ENCODE measurements around the gene ZSCAN22.

The ZSCAN22 gene

DNA sequence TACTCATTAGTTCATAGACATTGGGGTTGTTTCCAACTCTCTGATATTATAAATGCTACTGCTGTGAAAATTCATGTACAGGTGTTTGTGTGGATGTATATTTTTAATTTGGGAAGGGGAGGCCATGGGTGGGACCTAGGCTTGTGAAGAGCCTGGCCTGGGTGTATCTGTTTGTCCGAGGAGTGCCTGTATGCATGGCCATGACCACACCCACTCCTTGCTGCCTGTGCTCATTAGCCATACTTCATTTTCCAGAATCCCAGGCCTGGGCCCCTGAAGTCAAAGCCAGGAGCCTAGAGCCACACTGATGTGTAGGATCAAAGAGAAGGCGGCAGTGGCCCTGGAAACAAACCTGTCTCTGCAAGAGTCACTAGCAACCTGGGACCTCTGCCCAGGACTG lies 11.2 kb upstream of the ZSCAN22 start:
- DNase-seq (ENCODE audit: low spot score): no peak
- in situ Hi-C loops (cut with MboI; ENCODE audit: low sequenced_read_pairs, unreplicated experiment): no loop called here
- TF ChIP-seq, protein P1, sequence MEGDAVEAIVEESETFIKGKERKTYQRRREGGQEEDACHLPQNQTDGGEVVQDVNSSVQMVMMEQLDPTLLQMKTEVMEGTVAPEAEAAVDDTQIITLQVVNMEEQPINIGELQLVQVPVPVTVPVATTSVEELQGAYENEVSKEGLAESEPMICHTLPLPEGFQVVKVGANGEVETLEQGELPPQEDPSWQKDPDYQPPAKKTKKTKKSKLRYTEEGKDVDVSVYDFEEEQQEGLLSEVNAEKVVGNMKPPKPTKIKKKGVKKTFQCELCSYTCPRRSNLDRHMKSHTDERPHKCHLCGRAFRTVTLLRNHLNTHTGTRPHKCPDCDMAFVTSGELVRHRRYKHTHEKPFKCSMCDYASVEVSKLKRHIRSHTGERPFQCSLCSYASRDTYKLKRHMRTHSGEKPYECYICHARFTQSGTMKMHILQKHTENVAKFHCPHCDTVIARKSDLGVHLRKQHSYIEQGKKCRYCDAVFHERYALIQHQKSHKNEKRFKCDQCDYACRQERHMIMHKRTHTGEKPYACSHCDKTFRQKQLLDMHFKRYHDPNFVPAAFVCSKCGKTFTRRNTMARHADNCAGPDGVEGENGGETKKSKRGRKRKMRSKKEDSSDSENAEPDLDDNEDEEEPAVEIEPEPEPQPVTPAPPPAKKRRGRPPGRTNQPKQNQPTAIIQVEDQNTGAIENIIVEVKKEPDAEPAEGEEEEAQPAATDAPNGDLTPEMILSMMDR (IDR thresholded peaks at IDR 0.05; ENCODE audit: borderline replicate concordance, control extremely low read depth, extremely low read depth, insufficient read depth, missing control alignments): no peak

- no peak for DNase-seq (ENCODE audit: low spot score)
- TF ChIP-seq, protein P1 (IDR thresholded peaks at IDR 0.05; ENCODE audit: borderline replicate concordance, control extremely low read depth, extremely low read depth, insufficient read depth, missing control alignments): no peak
- in situ Hi-C loops (cut with MboI; ENCODE audit: low sequenced_read_pairs, unreplicated experiment): no loop called here
These were observed 9.2 kb upstream of the ZSCAN22 start for GRCh38 chr19:58317476-58318072.

GRCh38 chr19:58318297-58318696 lies 8.5 kb upstream of the ZSCAN22 start:
- TF ChIP-seq, protein P1 (IDR thresholded peaks at IDR 0.05; ENCODE audit: borderline replicate concordance, control extremely low read depth, extremely low read depth, insufficient read depth, missing control alignments): no peak
- in situ Hi-C loops (cut with MboI; ENCODE audit: low sequenced_read_pairs, unreplicated experiment): no loop called here
- no peak for DNase-seq (ENCODE audit: low spot score)

DNA sequence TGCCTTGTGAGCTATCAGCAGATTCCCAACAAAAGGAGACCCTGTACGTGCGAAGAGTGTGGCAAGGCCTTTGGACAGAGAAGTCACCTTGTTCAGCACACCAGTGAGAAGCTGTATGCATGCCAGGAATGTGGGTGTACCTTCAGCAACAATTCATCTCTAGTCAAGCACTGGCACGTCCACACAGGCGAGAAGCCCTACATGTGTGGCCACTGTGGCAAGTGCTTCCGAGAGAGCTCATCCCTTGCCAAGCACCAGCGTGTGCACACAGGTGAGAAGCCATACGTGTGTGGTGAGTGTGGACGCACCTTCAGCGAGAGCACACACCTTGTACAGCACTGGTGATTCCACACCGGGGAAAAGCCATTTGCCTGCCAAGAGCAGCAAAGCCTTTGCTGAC lies 7.6 kb upstream of the ZSCAN22 start:
- DNase-seq (ENCODE audit: low spot score): no peak
- in situ Hi-C loops (cut with MboI; ENCODE audit: low sequenced_read_pairs, unreplicated experiment): no loop called here
- TF ChIP-seq, protein P1 (IDR thresholded peaks at IDR 0.05; ENCODE audit: borderline replicate concordance, control extremely low read depth, extremely low read depth, insufficient read depth, missing control alignments): no peak

- in situ Hi-C loops (cut with MboI; ENCODE audit: low sequenced_read_pairs, unreplicated experiment): no loop called here
- no peak for DNase-seq (ENCODE audit: low spot score)
- TF ChIP-seq, protein P1 (IDR thresholded peaks at IDR 0.05; ENCODE audit: borderline replicate concordance, control extremely low read depth, extremely low read depth, insufficient read depth, missing control alignments): no peak
These were observed 1.3 kb upstream of the ZSCAN22 start for GRCh38 chr19:58325311-58326022.

GRCh38 chr19:58326501-58326913 lies 287 bp upstream of the ZSCAN22 start:
- in situ Hi-C loops (cut with MboI; ENCODE audit: low sequenced_read_pairs, unreplicated experiment): no loop called here
- no peak for DNase-seq (ENCODE audit: low spot score)
- TF ChIP-seq, protein P1 (IDR thresholded peaks at IDR 0.05; ENCODE audit: borderline replicate concordance, control extremely low read depth, extremely low read depth, insufficient read depth, missing control alignments): no peak
